ENCODE data around the gene HES2. TPM values are rescaled to one million over a fixed set of nuclear protein-coding genes. Genes with fewer than 3 reads are reported as not detected.
A peak's percentile ranks its signal among the peaks of the same experiment; 100 is the strongest.
"Not testable (repeated sequence)": the region's sequence is repeated elsewhere in the genome, so short reads cannot be mapped to it uniquely, and the experiment has no call there.

HES2 gene
- polyA plus RNA-seq, 10 donors, result 0.31 to 2.3 (median 0.92) TPM; not detected in 6

DNA sequence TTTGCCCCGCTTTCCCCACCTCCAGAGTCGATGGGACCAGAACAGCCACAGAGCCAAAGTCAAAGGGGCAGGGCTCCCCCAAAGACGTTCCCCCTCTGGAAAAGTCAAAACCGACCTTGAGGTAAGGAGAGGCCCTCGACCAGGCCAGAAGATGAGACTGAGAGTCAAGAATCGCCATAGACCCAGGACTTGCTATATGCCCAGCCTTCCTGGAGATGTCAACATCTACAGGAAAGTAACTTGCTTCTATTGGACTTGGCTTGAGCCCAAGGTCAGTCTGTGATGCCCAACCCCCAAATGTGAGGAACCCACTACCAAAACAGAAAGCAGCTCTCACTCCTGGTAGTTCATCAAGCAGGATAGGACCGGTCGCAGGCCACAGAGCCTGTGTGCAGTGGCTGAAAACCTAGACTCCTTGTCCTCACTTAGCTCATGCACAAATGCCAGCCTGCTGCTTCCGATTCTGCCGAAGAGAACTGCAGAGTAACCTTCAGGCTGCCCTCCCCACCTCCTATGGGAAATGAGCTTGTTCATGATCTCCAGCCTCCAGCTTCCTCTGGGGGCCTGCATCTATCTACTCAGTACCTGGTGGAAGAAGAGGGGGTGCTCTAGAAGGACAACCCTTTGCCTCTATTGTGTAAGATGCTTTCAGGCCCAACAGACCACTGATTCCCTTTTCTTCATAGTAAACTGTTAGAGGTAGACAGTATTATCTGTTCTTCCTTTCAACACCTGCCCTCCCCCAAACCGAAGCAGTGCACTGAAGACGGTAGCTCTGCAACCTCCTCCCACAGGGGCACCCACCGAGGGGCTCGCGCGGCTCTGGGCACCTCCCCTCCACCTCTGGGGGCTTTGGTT, 27.5 kb downstream of the HES2 start:
- peak in 1 of 3 donors; percentile 16 for DNase-seq

DNA sequence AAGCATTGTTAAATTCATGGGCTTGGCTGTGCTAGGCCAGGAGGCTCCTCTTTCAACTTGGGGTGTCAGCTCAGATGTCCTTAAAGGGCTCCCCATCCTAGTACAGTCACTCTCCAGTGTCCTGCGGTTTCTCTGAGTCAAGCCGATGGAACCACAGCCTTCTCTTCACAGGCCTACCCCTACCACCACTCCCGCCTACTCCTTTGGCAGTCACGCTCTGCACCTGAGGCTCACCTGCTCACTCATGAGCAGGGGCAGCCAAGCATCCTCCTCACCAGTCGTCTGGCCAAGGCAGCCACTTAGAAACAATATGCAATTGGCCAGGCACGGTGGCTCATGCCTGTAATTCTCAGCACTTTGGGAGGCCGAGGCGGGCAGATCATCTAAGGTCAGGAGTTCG, 29.7 kb downstream of the HES2 start:
- no peak for DNase-seq

GRCh38 chr1:6386371-6386949, 33.3 kb downstream of the HES2 start:
- no peak for DNase-seq

GRCh38 chr1:6385488-6386191, 34.1 kb downstream of the HES2 start:
- peak in 2 of 3 donors; percentile 14 to 27 for DNase-seq

GRCh38 chr1:6384962-6385361, 34.8 kb downstream of the HES2 start:
- DNase-seq, result peak; percentile 51 to 62 (median 52)

GRCh38 chr1:6384135-6384534, 35.6 kb downstream of the HES2 start:
- DNase-seq, result no peak

- DNase-seq, result no peak
Measured at GRCh38 chr1:6380037-6380436, 39.7 kb downstream of the HES2 start.

- no peak for DNase-seq
Measured at GRCh38 chr1:6378096-6378746, 41.5 kb downstream of the HES2 start.

DNA sequence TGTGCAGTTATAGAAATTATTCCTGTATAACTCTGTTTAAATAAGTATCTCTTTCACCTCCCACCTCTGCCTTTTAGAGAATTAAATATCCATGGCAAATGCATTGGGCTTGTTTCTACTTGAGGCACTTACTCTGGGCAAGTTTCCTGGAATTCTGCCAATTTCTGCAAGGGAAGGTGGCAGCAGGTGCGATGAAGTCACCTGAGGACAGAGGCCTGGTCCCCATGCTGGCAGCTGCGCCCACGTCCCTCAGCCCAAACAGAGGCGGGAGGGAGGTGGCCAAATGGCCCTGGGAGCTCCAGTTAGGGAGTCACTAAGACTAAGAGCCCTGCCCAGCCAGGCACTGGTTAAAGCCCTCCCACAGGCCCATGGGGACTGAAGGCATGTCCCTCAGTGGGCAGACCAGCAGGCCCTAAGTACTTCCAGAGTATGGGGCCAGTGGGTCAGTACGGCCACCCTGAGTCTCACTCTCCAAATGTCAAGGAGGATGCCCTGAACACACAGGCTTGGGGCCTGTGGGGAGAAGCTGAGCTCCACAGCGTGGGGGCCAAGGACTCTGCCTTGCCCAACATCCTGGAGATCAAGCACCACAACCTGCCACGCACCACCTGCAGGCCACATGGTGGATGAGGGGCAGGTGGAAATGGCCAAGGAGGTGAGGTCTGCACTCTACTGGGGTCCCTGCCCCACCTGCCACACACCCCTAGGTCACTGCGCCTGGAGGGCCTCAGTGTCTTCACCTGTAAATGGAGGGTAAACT, 45.6 kb downstream of the HES2 start:
- no peak for DNase-seq

DNA sequence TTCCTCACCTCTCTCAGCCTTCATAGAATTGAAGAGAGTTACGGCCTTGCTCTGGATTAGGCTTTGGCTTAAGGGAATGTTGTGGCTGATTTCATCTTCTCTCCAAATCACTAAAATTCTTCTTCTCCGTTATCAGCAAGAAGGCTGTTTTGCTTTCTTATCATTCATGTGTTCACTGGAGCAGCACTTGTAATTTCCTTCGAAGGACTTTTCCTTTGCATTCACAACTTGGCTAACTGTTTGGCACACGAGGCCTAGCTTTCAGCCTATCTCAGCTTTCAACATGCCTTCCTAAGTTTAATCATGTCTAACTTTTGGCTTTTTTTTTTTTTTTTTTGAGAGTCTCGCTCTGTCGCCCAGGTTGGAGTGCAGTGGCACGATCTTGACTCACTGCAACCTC, 47.5 kb downstream of the HES2 start:
- not testable (repeated sequence) for DNase-seq

DNA sequence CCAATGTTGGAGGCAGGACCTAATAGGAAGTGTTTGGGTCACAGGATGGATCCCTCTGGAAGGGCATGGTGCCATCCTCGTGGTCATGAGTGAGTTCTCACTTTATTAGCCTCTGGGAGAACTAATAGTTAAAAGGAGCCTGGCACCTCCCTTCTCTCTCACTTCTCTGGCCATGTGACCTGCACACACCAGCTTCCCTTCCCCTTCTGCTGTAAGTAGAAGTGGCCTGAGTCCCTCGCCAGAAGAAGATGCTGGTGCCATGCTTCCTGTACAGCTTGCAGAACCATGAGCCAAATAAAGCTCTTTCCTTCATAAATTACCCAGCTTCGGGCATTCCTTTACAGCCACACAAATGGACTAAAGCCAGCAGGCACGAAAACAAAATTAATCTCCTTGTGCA, 49.7 kb downstream of the HES2 start:
- DNase-seq, result no peak

DNA sequence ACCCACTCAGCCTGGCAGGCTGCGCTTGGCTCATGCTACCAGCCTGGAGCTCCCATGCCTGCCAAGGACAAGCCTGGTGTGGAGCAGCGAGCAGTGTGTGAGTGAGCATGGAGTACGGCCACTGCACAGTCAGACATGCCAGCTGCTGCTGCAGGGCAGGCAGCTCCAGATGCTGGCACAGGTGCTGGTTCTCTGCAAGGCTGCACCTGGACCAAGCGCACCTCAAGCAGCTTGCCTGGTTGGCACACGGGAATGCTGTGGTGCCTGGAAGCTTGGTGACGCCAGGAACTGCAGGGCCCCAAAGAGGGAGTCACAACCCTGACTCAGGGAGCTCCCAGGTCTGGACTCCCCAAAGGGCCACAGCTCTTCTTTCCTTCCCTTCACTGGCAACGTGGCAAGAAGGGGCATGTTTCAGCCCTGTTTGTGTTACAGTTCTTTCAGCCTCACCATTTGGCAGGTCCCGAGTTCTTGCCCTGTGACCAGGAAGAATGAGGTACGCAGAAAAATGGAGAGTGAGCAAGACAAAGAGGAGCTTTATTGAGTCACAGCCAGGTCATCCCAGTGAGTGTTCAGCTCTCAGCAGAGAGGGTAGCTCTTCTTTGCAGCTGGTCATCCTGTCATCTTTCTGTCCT, 52.2 kb downstream of the HES2 start:
- no peak for DNase-seq

DNA sequence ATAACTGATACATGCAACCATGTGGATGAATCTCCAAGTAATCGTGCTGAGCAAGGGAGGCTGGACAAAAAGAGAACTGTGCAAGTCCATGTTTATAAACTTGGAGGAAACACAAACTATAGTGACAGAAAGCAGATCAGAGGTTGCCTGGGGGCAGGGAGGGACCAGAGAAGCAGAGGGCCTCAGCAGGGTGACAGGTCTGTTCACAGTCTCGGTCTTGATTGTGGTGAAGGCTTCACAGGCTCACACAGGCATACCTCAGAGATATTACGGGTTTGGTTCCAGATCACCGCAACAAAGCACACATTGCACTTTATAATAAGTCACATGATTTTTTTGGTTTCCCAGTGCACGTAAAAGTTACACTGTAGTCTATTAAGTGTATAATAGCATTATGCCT, 54.7 kb downstream of the HES2 start:
- no peak for DNase-seq

DNA sequence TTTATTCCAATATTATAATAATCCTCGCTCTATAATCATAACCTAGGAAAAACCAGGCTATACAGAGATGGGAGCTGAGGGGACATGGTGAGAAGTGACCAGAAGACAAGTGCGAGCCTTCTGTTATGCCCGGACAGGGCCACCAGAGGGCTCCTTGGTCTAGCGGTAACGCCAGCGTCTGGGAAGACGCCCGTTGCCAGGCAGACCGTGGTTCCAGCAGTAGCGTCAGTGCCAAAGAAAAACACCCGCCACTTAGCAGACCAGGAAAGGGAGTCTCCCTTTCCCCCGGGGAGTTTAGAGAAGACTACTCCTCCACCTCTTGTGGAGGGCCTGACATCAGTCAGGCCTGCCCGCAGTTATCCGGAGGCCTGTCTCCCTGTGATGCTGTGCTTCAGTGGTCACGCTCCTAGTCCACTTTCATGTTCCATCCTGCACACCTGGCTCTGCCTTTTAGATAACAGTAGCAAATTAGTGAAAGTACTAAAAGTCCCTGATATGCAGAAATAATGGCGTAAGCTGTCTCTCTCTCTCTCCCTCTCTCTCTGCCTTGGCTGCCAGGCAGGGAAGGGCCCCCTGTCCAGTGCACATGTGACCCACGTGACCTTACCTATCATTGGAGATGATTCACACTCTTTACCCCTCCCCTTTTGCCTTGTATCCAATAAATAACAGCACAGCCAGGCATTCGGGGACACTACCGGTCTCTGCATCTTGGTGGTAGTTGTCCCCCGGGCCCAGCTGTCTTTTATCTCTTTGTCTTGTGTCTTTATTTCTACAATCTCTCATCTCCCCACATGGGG, 56.4 kb downstream of the HES2 start:
- DNase-seq, result peak in 2 of 3 donors; percentile 40 to 67

Other genes starting within 250 kb of the HES2 start
- gene CHD5, start 239.6 kb downstream of the HES2 start, polyA plus RNA-seq (ENCODE audit: insufficient read length in 10 of 10), result under 1 TPM; 0.04 to 0.40 (median 0.21) TPM
- gene RPL22, start 220.3 kb downstream of the HES2 start, polyA plus RNA-seq (ENCODE audit: insufficient read length in 10 of 10), result 100 to 1,000 TPM; 567 to 780 (median 631) TPM
- 10 to 100 TPM; 11.5 to 37.2 (median 15.0) TPM for gene RNF207, start 213.8 kb downstream of the HES2 start, polyA plus RNA-seq (ENCODE audit: insufficient read length in 10 of 10)
- gene ICMT, start 184.0 kb downstream of the HES2 start, polyA plus RNA-seq (ENCODE audit: insufficient read length in 10 of 10), result 10 to 100 TPM; 35.9 to 51.9 (median 42.9) TPM
- gene HES3, start 175.7 kb downstream of the HES2 start, polyA plus RNA-seq (ENCODE audit: insufficient read length in 10 of 10), result not detected
- gene GPR153, start 158.8 kb downstream of the HES2 start, polyA plus RNA-seq (ENCODE audit: insufficient read length in 10 of 10), result 10 to 100 TPM in 9 of 10 donors, 1 to 10 TPM in 1; 9.5 to 26.1 (median 14.6) TPM
- gene ACOT7, start 26.2 kb downstream of the HES2 start, polyA plus RNA-seq (ENCODE audit: insufficient read length in 10 of 10), result 10 to 100 TPM; 14.1 to 25.9 (median 17.0) TPM
- gene ESPN, start 4.9 kb upstream of the HES2 start, polyA plus RNA-seq (ENCODE audit: insufficient read length in 10 of 10), result 1 to 10 TPM in 7 of 10 donors, under 1 TPM in 3; 0.35 to 5.0 (median 1.3) TPM
- 10 to 100 TPM in 4 of 10 donors, 1 to 10 TPM in 6; 5.7 to 13.9 (median 9.5) TPM for gene TNFRSF25, start 46.3 kb upstream of the HES2 start, polyA plus RNA-seq (ENCODE audit: insufficient read length in 10 of 10)
- 10 to 100 TPM in 4 of 10 donors, 1 to 10 TPM in 6; 6.9 to 15.1 (median 9.8) TPM for gene PLEKHG5, start 71.7 kb upstream of the HES2 start, polyA plus RNA-seq (ENCODE audit: insufficient read length in 10 of 10)
- gene NOL9, start 134.6 kb upstream of the HES2 start, polyA plus RNA-seq (ENCODE audit: insufficient read length in 10 of 10), result 10 to 100 TPM; 11.0 to 23.8 (median 14.6) TPM
- gene TAS1R1, start 135.4 kb upstream of the HES2 start, polyA plus RNA-seq (ENCODE audit: insufficient read length in 10 of 10), result 1 to 10 TPM; 3.2 to 7.0 (median 5.1) TPM
- 10 to 100 TPM; 13.2 to 24.8 (median 16.2) TPM for gene ZBTB48, start 160.1 kb upstream of the HES2 start, polyA plus RNA-seq (ENCODE audit: insufficient read length in 10 of 10)
- gene KLHL21, start 182.9 kb upstream of the HES2 start, polyA plus RNA-seq (ENCODE audit: insufficient read length in 10 of 10), result 10 to 100 TPM; 25.5 to 42.0 (median 30.0) TPM
- 10 to 100 TPM; 16.1 to 24.0 (median 18.8) TPM for gene PHF13, start 193.8 kb upstream of the HES2 start, polyA plus RNA-seq (ENCODE audit: insufficient read length in 10 of 10)
- 10 to 100 TPM; 13.2 to 18.0 (median 15.6) TPM for gene THAP3, start 204.9 kb upstream of the HES2 start, polyA plus RNA-seq (ENCODE audit: insufficient read length in 10 of 10)